ENCODE measurements around the gene ZNF444. TPM values are rescaled to one million over a fixed set of nuclear protein-coding genes. Genes with fewer than 3 reads are reported as not detected.
"Not testable (repeated sequence)": the region's sequence is repeated elsewhere in the genome, so short reads cannot be mapped to it uniquely, and the experiment has no call there.

The ZNF444 gene
- 33.8 and 36.5 TPM in 2 replicates for total RNA-seq

GRCh38 chr19:56140583-56141416 lies at the start of gene ZNF444:
Gene ZNF444, plus strand, starts transcription at chr19:56141287. Its CDS starts 5,625 bp downstream, at chr19:56146912.
- intact Hi-C loops (cut with micrococcal nuclease), result loop anchor here (1.0 to 5.0 kb wide), 11 partner anchors 19 to 1676 kb away; partner anchors contain the start of genes EPN1, PPP1R12C, RDH13 and U2AF2
- peaks cover 37% of the 10 kb centered on the region for H3K4me1 Mint-ChIP-seq (ENCODE audit: low read depth)
- peak within 1 kb of the TSS; percentile 82 for H3K4me3 Mint-ChIP-seq
- H3K36me3 Mint-ChIP-seq (ENCODE audit: low read depth), result peaks cover 2% of the 10 kb centered on the region
- DNase-seq (ENCODE audit: low spot score), result peak; percentile 99
- peak within 1 kb of the TSS; percentile 84 for H3K27ac Mint-ChIP-seq
- no peaks in the 10 kb centered on the region for H3K9me3 Mint-ChIP-seq
- H3K27me3 Mint-ChIP-seq (ENCODE audit: insufficient read depth), result no peaks in the 10 kb centered on the region

GRCh38 chr19:56091751-56092546 lies 49.1 kb upstream of the ZNF444 start:
- H3K4me1 Mint-ChIP-seq (ENCODE audit: low read depth), result no peaks in the 10 kb centered on the region
- no peak overlapping the region for H3K27ac Mint-ChIP-seq
- no peak overlapping the region for H3K4me3 Mint-ChIP-seq
- no peak for DNase-seq (ENCODE audit: low spot score)
- intact Hi-C loops (cut with micrococcal nuclease), result no loop called here
- no peaks in the 10 kb centered on the region for H3K9me3 Mint-ChIP-seq
- peaks cover 28% of the 10 kb centered on the region for H3K36me3 Mint-ChIP-seq (ENCODE audit: low read depth)
- H3K27me3 Mint-ChIP-seq (ENCODE audit: insufficient read depth), result no peaks in the 10 kb centered on the region

- no peaks in the 10 kb centered on the region for H3K9me3 Mint-ChIP-seq
- H3K27ac Mint-ChIP-seq, result no peak overlapping the region
- H3K27me3 Mint-ChIP-seq (ENCODE audit: insufficient read depth), result no peaks in the 10 kb centered on the region
- intact Hi-C loops (cut with micrococcal nuclease), result no loop called here
- H3K4me1 Mint-ChIP-seq (ENCODE audit: low read depth), result no peaks in the 10 kb centered on the region
- no peak for DNase-seq (ENCODE audit: low spot score)
- H3K36me3 Mint-ChIP-seq (ENCODE audit: low read depth), result peaks cover 30% of the 10 kb centered on the region
- H3K4me3 Mint-ChIP-seq, result no peak overlapping the region
Observed at GRCh38 chr19:56092685-56093631, 48.1 kb upstream of the ZNF444 start.

GRCh38 chr19:56094449-56094848 lies 46.6 kb upstream of the ZNF444 start:
- intact Hi-C loops (cut with micrococcal nuclease), result no loop called here
- no peak for DNase-seq (ENCODE audit: low spot score)
- Mint-ChIP-seq H3K27me3 (ENCODE audit: insufficient read depth) (no peaks in the 10 kb centered on the region), H3K4me1 (ENCODE audit: low read depth) (no peaks in the 10 kb centered on the region), H3K4me3 (no peak overlapping the region), H3K27ac (no peak overlapping the region), H3K9me3 (no peaks in the 10 kb centered on the region), H3K36me3 (ENCODE audit: low read depth) (peaks cover 28% of the 10 kb centered on the region)

- Mint-ChIP-seq H3K27ac (no peak overlapping the region), H3K9me3 (no peaks in the 10 kb centered on the region), H3K4me1 (ENCODE audit: low read depth) (no peaks in the 10 kb centered on the region), H3K36me3 (ENCODE audit: low read depth) (peaks cover 29% of the 10 kb centered on the region), H3K27me3 (ENCODE audit: insufficient read depth) (no peaks in the 10 kb centered on the region), H3K4me3 (no peak overlapping the region)
- DNase-seq (ENCODE audit: low spot score), result no peak
- intact Hi-C loops (cut with micrococcal nuclease), result no loop called here
Observed at GRCh38 chr19:56096665-56097064, 44.4 kb upstream of the ZNF444 start.

GRCh38 chr19:56097306-56097705 lies 43.8 kb upstream of the ZNF444 start:
- no peaks in the 10 kb centered on the region for H3K9me3 Mint-ChIP-seq
- H3K27ac Mint-ChIP-seq, result no peak overlapping the region
- intact Hi-C loops (cut with micrococcal nuclease), result no loop called here
- peaks cover 29% of the 10 kb centered on the region for H3K36me3 Mint-ChIP-seq (ENCODE audit: low read depth)
- no peak overlapping the region for H3K4me3 Mint-ChIP-seq
- H3K4me1 Mint-ChIP-seq (ENCODE audit: low read depth), result no peaks in the 10 kb centered on the region
- H3K27me3 Mint-ChIP-seq (ENCODE audit: insufficient read depth), result no peaks in the 10 kb centered on the region
- DNase-seq (ENCODE audit: low spot score), result no peak

GRCh38 chr19:56097776-56098175 lies 43.3 kb upstream of the ZNF444 start:
- Mint-ChIP-seq H3K4me1 (ENCODE audit: low read depth) (no peaks in the 10 kb centered on the region), H3K27ac (no peak overlapping the region), H3K9me3 (no peaks in the 10 kb centered on the region), H3K27me3 (ENCODE audit: insufficient read depth) (no peaks in the 10 kb centered on the region), H3K36me3 (ENCODE audit: low read depth) (peaks cover 27% of the 10 kb centered on the region), H3K4me3 (no peak overlapping the region)
- DNase-seq (ENCODE audit: low spot score), result no peak
- intact Hi-C loops (cut with micrococcal nuclease), result no loop called here

GRCh38 chr19:56098237-56098636 lies 42.9 kb upstream of the ZNF444 start:
- H3K4me1 Mint-ChIP-seq (ENCODE audit: low read depth); intact Hi-C loops (cut with micrococcal nuclease); DNase-seq (ENCODE audit: low spot score); H3K27ac Mint-ChIP-seq; H3K4me3 Mint-ChIP-seq; H3K27me3 Mint-ChIP-seq (ENCODE audit: insufficient read depth); H3K9me3 Mint-ChIP-seq: not testable (repeated sequence)
- peaks cover 22% of the 10 kb centered on the region for H3K36me3 Mint-ChIP-seq (ENCODE audit: low read depth)

GRCh38 chr19:56098731-56099568 lies 42.1 kb upstream of the ZNF444 start:
- intact Hi-C loops (cut with micrococcal nuclease), result no loop called here
- no peak overlapping the region for H3K27ac Mint-ChIP-seq
- peaks cover 16% of the 10 kb centered on the region for H3K36me3 Mint-ChIP-seq (ENCODE audit: low read depth)
- H3K9me3 Mint-ChIP-seq, result no peaks in the 10 kb centered on the region
- no peak for DNase-seq (ENCODE audit: low spot score)
- H3K4me1 Mint-ChIP-seq (ENCODE audit: low read depth), result no peaks in the 10 kb centered on the region
- H3K4me3 Mint-ChIP-seq, result no peak overlapping the region
- H3K27me3 Mint-ChIP-seq (ENCODE audit: insufficient read depth), result no peaks in the 10 kb centered on the region

GRCh38 chr19:56099638-56100539 lies 41.2 kb upstream of the ZNF444 start:
- intact Hi-C loops (cut with micrococcal nuclease), result no loop called here
- no peak for DNase-seq (ENCODE audit: low spot score)
- H3K4me3 Mint-ChIP-seq, result no peak overlapping the region
- H3K9me3 Mint-ChIP-seq, result no peaks in the 10 kb centered on the region
- H3K27ac Mint-ChIP-seq, result no peak overlapping the region
- H3K4me1 Mint-ChIP-seq (ENCODE audit: low read depth), result no peaks in the 10 kb centered on the region
- no peaks in the 10 kb centered on the region for H3K27me3 Mint-ChIP-seq (ENCODE audit: insufficient read depth)
- peaks cover 13% of the 10 kb centered on the region for H3K36me3 Mint-ChIP-seq (ENCODE audit: low read depth)

GRCh38 chr19:56101095-56101494 lies 40.0 kb upstream of the ZNF444 start:
- intact Hi-C loops (cut with micrococcal nuclease), result no loop called here
- H3K9me3 Mint-ChIP-seq, result no peaks in the 10 kb centered on the region
- H3K4me3 Mint-ChIP-seq, result no peak overlapping the region
- H3K4me1 Mint-ChIP-seq (ENCODE audit: low read depth), result peaks cover 2% of the 10 kb centered on the region
- H3K36me3 Mint-ChIP-seq (ENCODE audit: low read depth), result peaks cover 6% of the 10 kb centered on the region
- no peaks in the 10 kb centered on the region for H3K27me3 Mint-ChIP-seq (ENCODE audit: insufficient read depth)
- no peak for DNase-seq (ENCODE audit: low spot score)
- H3K27ac Mint-ChIP-seq, result no peak overlapping the region

Data from activated T-helper 1 cell treated with anti-CD3 and anti-CD28 coated beads, Interleukin-12 subunit alpha, Interleukin-12 subunit beta, Interleukin-2, Interleukin-4 antibody, amounts not matched to agents 30 ng/mL and 10 ng/mL and 1 ng/mL, durations not matched to agents 14 hours and 24 hours and 36 hours (primary cell).